ENCODE measurements around the gene MFSD12.
A peak's percentile ranks its signal among the peaks of the same experiment; 100 is the strongest.

Gene MFSD12

DNA sequence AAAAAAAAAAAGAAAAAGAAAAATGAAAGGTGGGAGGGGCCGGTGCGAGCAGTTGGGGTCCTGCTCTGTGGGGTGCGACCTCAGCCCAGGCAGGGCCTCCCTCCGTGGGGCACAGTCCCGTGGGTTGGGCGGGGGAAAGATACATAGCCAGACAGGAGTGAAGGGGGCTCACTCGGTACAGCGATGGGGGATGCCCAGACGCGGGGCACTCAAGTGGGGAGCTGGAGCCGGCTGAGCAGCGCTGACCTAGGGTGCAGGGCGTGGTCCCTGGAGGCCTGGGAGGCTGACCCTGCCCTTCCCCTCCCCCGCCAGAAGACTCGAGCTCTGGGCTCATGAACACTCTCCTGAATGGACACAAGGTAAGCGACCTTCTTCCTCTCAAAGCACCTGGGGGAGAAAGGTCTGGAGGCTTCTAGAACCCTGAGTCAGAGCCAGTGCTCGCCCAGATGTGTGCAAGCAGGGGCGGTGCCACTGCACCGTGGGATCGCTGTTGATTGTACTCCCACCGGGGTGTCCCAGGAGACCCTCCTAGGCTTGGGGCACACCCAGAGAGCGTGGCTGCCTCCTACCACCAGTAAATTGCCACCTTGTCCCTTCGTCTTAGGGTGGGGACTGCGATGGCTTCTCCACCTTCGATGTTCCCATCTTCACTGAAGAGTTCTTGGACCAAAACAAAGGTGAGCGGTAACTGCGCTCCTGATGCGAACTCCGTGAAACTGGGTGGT, 18.7 kb upstream of the MFSD12 start:
- no peaks in the 10 kb centered on the region for H3K9me3 ChIP-seq (ENCODE audit: insufficient read depth, low read length)
- no peaks in the 10 kb centered on the region for H3K79me2 ChIP-seq (ENCODE audit: insufficient read depth, low read length)
- no peak overlapping the region for H3K9ac ChIP-seq (ENCODE audit: low read length)
- H4K20me1 ChIP-seq (ENCODE audit: low read depth, low read length), result no peaks in the 10 kb centered on the region
- H3K9me2 ChIP-seq (replicated peaks; ENCODE audit: insufficient read depth, low read length), result no peaks in the 10 kb centered on the region
- H3K4me2 ChIP-seq (ENCODE audit: low read depth, low read length, poor library complexity, severe bottlenecking), result no peak overlapping the region
- no peak overlapping the region for H3K27ac ChIP-seq (ENCODE audit: low read depth, low read length)
- no peak for TF ChIP-seq EZH2phosphoT487 (conservative IDR thresholded peaks at IDR 0.05; ENCODE audit: low read length)
- TF ChIP-seq, protein P1, sequence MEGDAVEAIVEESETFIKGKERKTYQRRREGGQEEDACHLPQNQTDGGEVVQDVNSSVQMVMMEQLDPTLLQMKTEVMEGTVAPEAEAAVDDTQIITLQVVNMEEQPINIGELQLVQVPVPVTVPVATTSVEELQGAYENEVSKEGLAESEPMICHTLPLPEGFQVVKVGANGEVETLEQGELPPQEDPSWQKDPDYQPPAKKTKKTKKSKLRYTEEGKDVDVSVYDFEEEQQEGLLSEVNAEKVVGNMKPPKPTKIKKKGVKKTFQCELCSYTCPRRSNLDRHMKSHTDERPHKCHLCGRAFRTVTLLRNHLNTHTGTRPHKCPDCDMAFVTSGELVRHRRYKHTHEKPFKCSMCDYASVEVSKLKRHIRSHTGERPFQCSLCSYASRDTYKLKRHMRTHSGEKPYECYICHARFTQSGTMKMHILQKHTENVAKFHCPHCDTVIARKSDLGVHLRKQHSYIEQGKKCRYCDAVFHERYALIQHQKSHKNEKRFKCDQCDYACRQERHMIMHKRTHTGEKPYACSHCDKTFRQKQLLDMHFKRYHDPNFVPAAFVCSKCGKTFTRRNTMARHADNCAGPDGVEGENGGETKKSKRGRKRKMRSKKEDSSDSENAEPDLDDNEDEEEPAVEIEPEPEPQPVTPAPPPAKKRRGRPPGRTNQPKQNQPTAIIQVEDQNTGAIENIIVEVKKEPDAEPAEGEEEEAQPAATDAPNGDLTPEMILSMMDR (IDR thresholded peaks at IDR 0.05; ENCODE audit: insufficient read depth, low read length, poor library complexity, severe bottlenecking), result no peak
- H3K4me3 ChIP-seq (ENCODE audit: insufficient read depth, low read length, poor library complexity, severe bottlenecking), result no peak overlapping the region
- no peaks in the 10 kb centered on the region for H3K27me3 ChIP-seq (ENCODE audit: low read length)
- no peaks in the 10 kb centered on the region for H3F3A ChIP-seq (ENCODE audit: insufficient read depth)
- no peak overlapping the region for H2AFZ ChIP-seq (ENCODE audit: low read depth, low read length, severe bottlenecking)
- H3K36me3 ChIP-seq (ENCODE audit: low read length), result no peaks in the 10 kb centered on the region

DNA sequence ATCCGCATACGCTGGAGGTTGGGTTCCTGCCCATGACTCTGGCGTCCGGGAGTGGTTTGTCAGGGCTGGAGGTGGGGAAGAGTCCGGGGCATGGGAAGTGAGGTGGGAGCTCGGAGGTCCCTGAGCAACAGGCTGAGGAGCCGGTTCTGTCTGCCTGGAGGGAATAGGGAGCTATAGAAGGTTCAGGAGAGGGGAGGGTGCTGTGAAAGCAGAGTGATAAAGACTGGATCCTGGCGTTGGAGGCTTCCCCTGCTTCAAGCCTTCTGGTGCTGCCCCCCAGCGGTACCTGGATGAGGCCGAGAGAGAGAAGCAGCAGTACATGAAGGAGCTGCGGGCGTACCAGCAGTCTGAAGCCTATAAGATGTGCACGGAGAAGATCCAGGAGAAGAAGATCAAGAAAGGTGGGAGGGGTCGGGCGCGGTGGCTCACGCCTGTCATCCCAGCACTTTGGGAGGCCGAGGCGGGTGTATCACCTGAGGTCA, 17.9 kb upstream of the MFSD12 start:
- Histone ChIP-seq H3K4me2 (ENCODE audit: low read depth, low read length, poor library complexity, severe bottlenecking) (no peak overlapping the region), H3K4me3 (ENCODE audit: insufficient read depth, low read length, poor library complexity, severe bottlenecking) (no peak overlapping the region), H4K20me1 (ENCODE audit: low read depth, low read length) (no peaks in the 10 kb centered on the region), H3K9me2 (replicated peaks; ENCODE audit: insufficient read depth, low read length) (no peaks in the 10 kb centered on the region), H3K9me3 (ENCODE audit: insufficient read depth, low read length) (no peaks in the 10 kb centered on the region), H3K36me3 (ENCODE audit: low read length) (no peaks in the 10 kb centered on the region), H3K27me3 (ENCODE audit: low read length) (no peaks in the 10 kb centered on the region), H2AFZ (ENCODE audit: low read depth, low read length, severe bottlenecking) (no peak overlapping the region), H3K79me2 (ENCODE audit: insufficient read depth, low read length) (no peaks in the 10 kb centered on the region), H3K27ac (ENCODE audit: low read depth, low read length) (no peak overlapping the region), H3K9ac (ENCODE audit: low read length) (no peak overlapping the region), H3F3A (ENCODE audit: insufficient read depth) (no peaks in the 10 kb centered on the region)
- no peak for TF ChIP-seq EZH2phosphoT487 (conservative IDR thresholded peaks at IDR 0.05; ENCODE audit: low read length)
- TF ChIP-seq, protein P1 (IDR thresholded peaks at IDR 0.05; ENCODE audit: insufficient read depth, low read length, poor library complexity, severe bottlenecking), result peak; percentile 67

DNA sequence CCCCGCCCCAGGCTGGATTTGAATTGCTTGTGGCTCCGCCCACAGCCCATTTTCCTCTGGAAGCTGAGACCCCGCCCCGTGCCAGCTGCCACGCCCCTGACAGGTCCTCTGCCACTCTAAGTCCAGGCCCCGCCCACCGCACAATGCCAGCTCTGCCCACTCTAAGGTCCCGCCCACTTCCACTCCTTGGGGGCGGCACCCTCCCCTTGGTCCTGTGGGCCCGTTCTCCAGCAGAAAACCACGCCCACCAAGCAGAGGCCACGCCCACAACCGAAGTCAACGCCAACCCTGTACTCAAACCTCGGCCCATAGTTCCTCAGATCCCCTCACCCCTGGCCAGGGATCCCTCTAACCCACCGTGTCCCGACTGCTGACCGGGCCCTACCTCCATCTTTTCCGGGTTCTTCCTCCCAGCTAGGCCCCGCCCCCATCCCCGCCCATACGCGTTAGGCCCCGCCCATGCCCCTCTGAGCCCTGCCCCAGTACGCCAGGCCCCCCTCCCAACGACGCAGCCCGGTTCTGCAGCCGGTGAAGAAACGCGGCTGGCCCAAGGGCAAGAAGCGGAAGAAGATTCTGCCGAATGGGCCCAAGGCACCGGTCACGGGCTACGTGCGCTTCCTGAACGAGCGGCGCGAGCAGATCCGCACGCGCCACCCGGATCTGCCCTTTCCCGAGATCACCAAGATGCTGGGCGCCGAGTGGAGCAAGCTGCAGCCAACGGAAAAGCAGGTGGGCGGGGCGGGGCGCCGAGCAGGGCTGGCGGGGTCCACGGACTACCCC, 16.7 kb upstream of the MFSD12 start:
- H3K4me2 ChIP-seq (ENCODE audit: low read depth, low read length, poor library complexity, severe bottlenecking), result peak overlapping the region; percentile 89
- H3K9me3 ChIP-seq (ENCODE audit: insufficient read depth, low read length), result no peaks in the 10 kb centered on the region
- no peaks in the 10 kb centered on the region for H3F3A ChIP-seq (ENCODE audit: insufficient read depth)
- no peaks in the 10 kb centered on the region for H4K20me1 ChIP-seq (ENCODE audit: low read depth, low read length)
- no peaks in the 10 kb centered on the region for H3K27me3 ChIP-seq (ENCODE audit: low read length)
- H3K79me2 ChIP-seq (ENCODE audit: insufficient read depth, low read length), result no peaks in the 10 kb centered on the region
- H3K36me3 ChIP-seq (ENCODE audit: low read length), result no peaks in the 10 kb centered on the region
- no peak overlapping the region for H3K27ac ChIP-seq (ENCODE audit: low read depth, low read length)
- TF ChIP-seq, protein P1 (IDR thresholded peaks at IDR 0.05; ENCODE audit: insufficient read depth, low read length, poor library complexity, severe bottlenecking), result no peak
- TF ChIP-seq EZH2phosphoT487 (conservative IDR thresholded peaks at IDR 0.05; ENCODE audit: low read length), result no peak
- H2AFZ ChIP-seq (ENCODE audit: low read depth, low read length, severe bottlenecking), result no peak overlapping the region
- no peak overlapping the region; the same call in 1 of the 2 replicates for H3K9ac ChIP-seq (ENCODE audit: low read length)
- no peaks in the 10 kb centered on the region for H3K9me2 ChIP-seq (replicated peaks; ENCODE audit: insufficient read depth, low read length)
- H3K4me3 ChIP-seq (ENCODE audit: insufficient read depth, low read length, poor library complexity, severe bottlenecking), result peak overlapping the region; percentile 78
